Activated naive CD8-positive, alpha-beta T cell treated with anti-CD3 and anti-CD28 coated beads, Interleukin-2, amount 50 U/mL, for 24 hours (primary cell): Measurements from ENCODE around the gene CTSD.

Experiments used
- ATAC-seq: fragments of 150-1000 bp; cut with Tn5 transposase; one replicate; pipeline ENCODE4 v1.10.0; 2021
- DNase-seq: peaks from one replicate; pipeline ENCODE4 v3.0.0; 2021
- H3K27ac Mint-ChIP-seq: one replicate; pipeline ENCODE4 v1.8.0; 2021; ENCODE audit warnings: mild to moderate bottlenecking, mixed read lengths
- H3K27me3 Mint-ChIP-seq: one replicate; pipeline ENCODE4 v1.8.0; 2021; ENCODE audit warnings: mixed read lengths
- H3K36me3 Mint-ChIP-seq: one replicate; pipeline ENCODE4 v1.8.0; 2021; ENCODE audit warnings: low read depth, mixed read lengths
- H3K4me1 Mint-ChIP-seq: one replicate; pipeline ENCODE4 v1.8.0; 2021; ENCODE audit warnings: mixed read lengths
- H3K4me3 Mint-ChIP-seq: one replicate; pipeline ENCODE4 v1.8.0; 2021; ENCODE audit warnings: mild to moderate bottlenecking, moderate library complexity, mixed read lengths
- H3K9me3 Mint-ChIP-seq: one replicate; pipeline ENCODE4 v1.8.0; 2021; ENCODE audit warnings: mixed read lengths

Gene CTSD

GRCh38 chr11:1786466-1786865 lies 22.7 kb upstream of the CTSD start:
- no peaks in the 10 kb centered on the region for H3K4me1 Mint-ChIP-seq
- no peak for DNase-seq
- H3K36me3 Mint-ChIP-seq, result no peaks in the 10 kb centered on the region
- H3K27me3 Mint-ChIP-seq, result peaks cover 2% of the 10 kb centered on the region
- H3K4me3 Mint-ChIP-seq, result no peak overlapping the region
- no peaks in the 10 kb centered on the region for H3K9me3 Mint-ChIP-seq
- H3K27ac Mint-ChIP-seq, result no peak overlapping the region
- ATAC-seq, result no peak

GRCh38 chr11:1785749-1786413 lies 22.2 kb upstream of the CTSD start:
- DNase-seq, result no peak

GRCh38 chr11:1784761-1785650 lies 21.3 kb upstream of the CTSD start:
- no peak for DNase-seq
- H3K9me3 Mint-ChIP-seq, result no peaks in the 10 kb centered on the region
- H3K27me3 Mint-ChIP-seq, result no peaks in the 10 kb centered on the region
- H3K27ac Mint-ChIP-seq, result no peak overlapping the region
- H3K4me1 Mint-ChIP-seq, result no peaks in the 10 kb centered on the region
- no peaks in the 10 kb centered on the region for H3K36me3 Mint-ChIP-seq
- ATAC-seq, result no peak
- H3K4me3 Mint-ChIP-seq, result no peak overlapping the region

More at GRCh38 chr11:1785749-1786413, 22.2 kb upstream of the CTSD start:
- no peaks in the 10 kb centered on the region for H3K4me1 Mint-ChIP-seq
- no peaks in the 10 kb centered on the region for H3K36me3 Mint-ChIP-seq
- no peak for ATAC-seq
- H3K9me3 Mint-ChIP-seq, result no peaks in the 10 kb centered on the region
- H3K4me3 Mint-ChIP-seq, result no peak overlapping the region
- no peaks in the 10 kb centered on the region for H3K27me3 Mint-ChIP-seq
- H3K27ac Mint-ChIP-seq, result no peak overlapping the region

GRCh38 chr11:1783725-1784529 lies 20.2 kb upstream of the CTSD start:
- Mint-ChIP-seq H3K36me3 (no peaks in the 10 kb centered on the region), H3K27me3 (peaks cover 2% of the 10 kb centered on the region)

GRCh38 chr11:1782831-1783724 lies 19.4 kb upstream of the CTSD start:
- H3K4me1 Mint-ChIP-seq, result no peaks in the 10 kb centered on the region
- no peak for DNase-seq
- ATAC-seq, result no peak
- no peak overlapping the region for H3K27ac Mint-ChIP-seq
- H3K36me3 Mint-ChIP-seq, result no peaks in the 10 kb centered on the region
- peaks cover 2% of the 10 kb centered on the region for H3K27me3 Mint-ChIP-seq
- H3K9me3 Mint-ChIP-seq, result no peaks in the 10 kb centered on the region
- no peak overlapping the region for H3K4me3 Mint-ChIP-seq

More at GRCh38 chr11:1783725-1784529, 20.2 kb upstream of the CTSD start:
- no peak overlapping the region for H3K4me3 Mint-ChIP-seq
- H3K4me1 Mint-ChIP-seq, result no peaks in the 10 kb centered on the region
- H3K9me3 Mint-ChIP-seq, result no peaks in the 10 kb centered on the region
- no peak for DNase-seq
- no peak overlapping the region for H3K27ac Mint-ChIP-seq
- ATAC-seq, result no peak

- Mint-ChIP-seq H3K9me3 (no peaks in the 10 kb centered on the region), H3K4me3 (no peak overlapping the region), H3K4me1 (no peaks in the 10 kb centered on the region), H3K27ac (no peak overlapping the region), H3K27me3 (peaks cover 2% of the 10 kb centered on the region), H3K36me3 (no peaks in the 10 kb centered on the region)
- ATAC-seq (no peak), DNase-seq (no peak)
Observed at GRCh38 chr11:1782031-1782590, 18.4 kb upstream of the CTSD start.

- Mint-ChIP-seq H3K4me3 (no peak overlapping the region), H3K4me1 (no peaks in the 10 kb centered on the region), H3K27ac (no peak overlapping the region), H3K9me3 (no peaks in the 10 kb centered on the region), H3K27me3 (peaks cover 2% of the 10 kb centered on the region), H3K36me3 (no peaks in the 10 kb centered on the region)
- no peak for ATAC-seq
- DNase-seq, result no peak
Observed at GRCh38 chr11:1781593-1781975, 17.9 kb upstream of the CTSD start.

GRCh38 chr11:1780700-1781592 lies 17.2 kb upstream of the CTSD start:
- H3K9me3 Mint-ChIP-seq, result no peaks in the 10 kb centered on the region
- DNase-seq (no peak), ATAC-seq (no peak)
- no peaks in the 10 kb centered on the region for H3K36me3 Mint-ChIP-seq
- H3K4me1 Mint-ChIP-seq, result no peaks in the 10 kb centered on the region
- H3K27me3 Mint-ChIP-seq, result peaks cover 2% of the 10 kb centered on the region
- H3K27ac Mint-ChIP-seq, result no peak overlapping the region
- no peak overlapping the region for H3K4me3 Mint-ChIP-seq

GRCh38 chr11:1779806-1780699 lies 16.3 kb upstream of the CTSD start:
- H3K36me3 Mint-ChIP-seq, result no peaks in the 10 kb centered on the region
- no peak for ATAC-seq
- H3K27me3 Mint-ChIP-seq, result peaks cover 2% of the 10 kb centered on the region
- DNase-seq, result no peak
- no peak overlapping the region for H3K27ac Mint-ChIP-seq
- H3K4me3 Mint-ChIP-seq, result no peak overlapping the region
- H3K4me1 Mint-ChIP-seq, result no peaks in the 10 kb centered on the region
- no peaks in the 10 kb centered on the region for H3K9me3 Mint-ChIP-seq

GRCh38 chr11:1779034-1779805 lies 15.5 kb upstream of the CTSD start:
- H3K9me3 Mint-ChIP-seq, result no peaks in the 10 kb centered on the region
- no peak overlapping the region for H3K27ac Mint-ChIP-seq
- no peak overlapping the region for H3K4me3 Mint-ChIP-seq
- DNase-seq, result no peak
- H3K36me3 Mint-ChIP-seq, result no peaks in the 10 kb centered on the region
- H3K27me3 Mint-ChIP-seq, result peaks cover 2% of the 10 kb centered on the region
- H3K4me1 Mint-ChIP-seq, result no peaks in the 10 kb centered on the region
- ATAC-seq, result no peak

GRCh38 chr11:1778141-1778911 lies 14.6 kb upstream of the CTSD start:
- no peak for ATAC-seq
- Mint-ChIP-seq H3K4me3 (no peak overlapping the region), H3K9me3 (no peaks in the 10 kb centered on the region), H3K27ac (no peak overlapping the region), H3K27me3 (peaks cover 2% of the 10 kb centered on the region), H3K36me3 (no peaks in the 10 kb centered on the region), H3K4me1 (peaks cover 5% of the 10 kb centered on the region)
- DNase-seq, result no peak
